ENCODE data around the gene HECW1. TPM values are rescaled to one million over a fixed set of nuclear protein-coding genes. Genes with fewer than 3 reads are reported as not detected.

The HECW1 gene
- total RNA-seq, 1 donor from 2014 or later = 0.46 TPM

GRCh38 chr7:43281268-43281667 is 168.8 kb downstream of the HECW1 start:
- no peaks in the 10 kb centered on the region for H3K36me3 ChIP-seq (ENCODE audit: control insufficient read depth, insufficient read depth, low read length)
- TF ChIP-seq CTCF (IDR thresholded peaks at IDR 0.05; ENCODE audit: insufficient read depth, low read length, poor library complexity, severe bottlenecking) = no peak
- no peak overlapping the region for H3K4me3 ChIP-seq (ENCODE audit: low read depth, low read length)
- H3K27me3 ChIP-seq (ENCODE audit: control insufficient read depth, insufficient read depth, low read length) = peaks cover 4% of the 10 kb centered on the region
- no peak for DNase-seq (ENCODE audit: low read depth)

GRCh38 chr7:43283706-43284105 is 171.3 kb downstream of the HECW1 start:
- peaks cover 4% of the 10 kb centered on the region for H3K27me3 ChIP-seq (ENCODE audit: control insufficient read depth, insufficient read depth, low read length)
- H3K4me3 ChIP-seq (ENCODE audit: low read depth, low read length) = no peak overlapping the region
- no peak for TF ChIP-seq CTCF (IDR thresholded peaks at IDR 0.05; ENCODE audit: insufficient read depth, low read length, poor library complexity, severe bottlenecking)
- H3K36me3 ChIP-seq (ENCODE audit: control insufficient read depth, insufficient read depth, low read length) = no peaks in the 10 kb centered on the region
- DNase-seq (ENCODE audit: low read depth) = no peak

- no peak overlapping the region for H3K4me3 ChIP-seq (ENCODE audit: low read depth, low read length)
- no peaks in the 10 kb centered on the region for H3K36me3 ChIP-seq (ENCODE audit: control insufficient read depth, insufficient read depth, low read length)
- no peaks in the 10 kb centered on the region for H3K27me3 ChIP-seq (ENCODE audit: control insufficient read depth, insufficient read depth, low read length)
- DNase-seq (ENCODE audit: low read depth) = no peak
- no peak for TF ChIP-seq CTCF (IDR thresholded peaks at IDR 0.05; ENCODE audit: insufficient read depth, low read length, poor library complexity, severe bottlenecking)
Measured at GRCh38 chr7:43289826-43290225, 177.4 kb downstream of the HECW1 start.

GRCh38 chr7:43290978-43291377 is 178.5 kb downstream of the HECW1 start:
- no peaks in the 10 kb centered on the region for H3K36me3 ChIP-seq (ENCODE audit: control insufficient read depth, insufficient read depth, low read length)
- no peak for DNase-seq (ENCODE audit: low read depth)
- H3K27me3 ChIP-seq (ENCODE audit: control insufficient read depth, insufficient read depth, low read length) = no peaks in the 10 kb centered on the region
- no peak for TF ChIP-seq CTCF (IDR thresholded peaks at IDR 0.05; ENCODE audit: insufficient read depth, low read length, poor library complexity, severe bottlenecking)
- no peak overlapping the region for H3K4me3 ChIP-seq (ENCODE audit: low read depth, low read length)

- Histone ChIP-seq H3K27me3 (ENCODE audit: control insufficient read depth, insufficient read depth, low read length) (no peaks in the 10 kb centered on the region), H3K36me3 (ENCODE audit: control insufficient read depth, insufficient read depth, low read length) (no peaks in the 10 kb centered on the region), H3K4me3 (ENCODE audit: low read depth, low read length) (no peak overlapping the region)
- DNase-seq (ENCODE audit: low read depth) = no peak
- no peak for TF ChIP-seq CTCF (IDR thresholded peaks at IDR 0.05; ENCODE audit: insufficient read depth, low read length, poor library complexity, severe bottlenecking)
Measured at GRCh38 chr7:43291789-43292188, 179.3 kb downstream of the HECW1 start.

- no peaks in the 10 kb centered on the region for H3K36me3 ChIP-seq (ENCODE audit: control insufficient read depth, insufficient read depth, low read length)
- no peak for DNase-seq (ENCODE audit: low read depth)
- H3K27me3 ChIP-seq (ENCODE audit: control insufficient read depth, insufficient read depth, low read length) = no peaks in the 10 kb centered on the region
- H3K4me3 ChIP-seq (ENCODE audit: low read depth, low read length) = no peak overlapping the region
- no peak for TF ChIP-seq CTCF (IDR thresholded peaks at IDR 0.05; ENCODE audit: insufficient read depth, low read length, poor library complexity, severe bottlenecking)
Measured at GRCh38 chr7:43292384-43292783, 179.9 kb downstream of the HECW1 start.
